K562 (cell line): ENCODE data around the gene LATS2. TPM values are rescaled to one million over a fixed set of nuclear protein-coding genes. Genes with fewer than 3 reads are reported as not detected.

ENCODE experiments used
- ATAC-seq: fragments of 200-7000 bp; cut with Tn5 transposase; 3 replicates; pipeline ENCODE4 v1.9.1; 2020; ENCODE audit warnings: moderate library complexity
- BruUV-seq: library from RNA; stranded (reverse); fragments of 400-500 nt; replicated peaks from 2 replicates; lab custom pipeline; 2021; lab: Mats Ljungman, UMichigan
- CTCF ChIA-PET: fragments of 300-600 bp; formaldehyde crosslinking; extraction: SDS; loops from one replicate; lab custom pipeline; 2021; ENCODE audit warnings: low intra/inter-chr PET ratio; lab: Yijun Ruan, JAX
- POLR2A ChIA-PET: fragments of 300-600, 350-650 bp; sonication (Branson Sonifier 250); formaldehyde crosslinking; extraction: SDS; loops from one replicate; lab custom pipeline; 2021; ENCODE audit warnings: antibody characterized with exemption, inconsistent platforms; lab: Yijun Ruan, JAX
- DNase-seq, 4 experiments: peaks; one replicate each; pipeline versions ENCODE4 v3.0.0 to v3.0.0-alpha.2; 2011 to 2018; ENCODE audit warnings: low spot score in 3 of 4, mixed read lengths in 3 of 4; ENCODE audit errors: extremely low read depth in 1 of 4
- FAIRE-seq: peaks from 2 replicates; lab custom pipeline; 2011; peaks lifted over from hg19 to GRCh38; lab: Jason Lieb, UNC
- H2AFZ ChIP-seq: 2 replicates; pipeline ENCODE4 v1.6.0; 2011; ENCODE audit warnings: low read depth, low read length, control low read depth, inconsistent platforms
- H3K27ac ChIP-seq: fragments of 200-600 bp; 3 replicates; pipeline ENCODE4 v1.8.0; 2011; ENCODE audit warnings: low read depth, mild to moderate bottlenecking, control low read depth, inconsistent platforms, low read length, moderate library complexity, mixed read lengths; ENCODE audit errors: extremely low read depth
- H3K27me3 ChIP-seq, 2 experiments: fragments of 300-600 bp in 1 of 2; 2 replicates in 1 of 2; 3 replicates in 1 of 2; pipeline versions ENCODE4 v1.6.0 to v1.8.0; 2011; ENCODE audit warnings: inconsistent platforms in 2 of 2, low read length in 2 of 2, mild to moderate bottlenecking in 1 of 2, mixed read lengths in 1 of 2, moderate library complexity in 1 of 2; ENCODE audit not compliant: control insufficient read depth in 2 of 2, insufficient read depth in 2 of 2
- H3K36me3 ChIP-seq: fragments of 300-600 bp; 3 replicates; pipeline ENCODE4 v1.8.0; 2011; ENCODE audit warnings: mild to moderate bottlenecking, low read length, inconsistent platforms; ENCODE audit not compliant: control insufficient read depth, insufficient read depth
- H3K4me1 ChIP-seq, 2 experiments: fragments of 200-600 bp in 1 of 2; replicated peaks in 1 of 2; 2 replicates in 1 of 2; 3 replicates in 1 of 2; pipeline versions ENCODE4 v1.5.1 to v1.8.0; 2011; ENCODE audit warnings: inconsistent platforms in 2 of 2, low read length in 2 of 2, mild to moderate bottlenecking in 1 of 2, mixed read lengths in 1 of 2, moderate library complexity in 1 of 2; ENCODE audit not compliant: control insufficient read depth in 2 of 2, insufficient read depth in 2 of 2
- H3K4me2 ChIP-seq: 2 replicates; pipeline ENCODE4 v1.6.1; 2011; ENCODE audit warnings: low read length, control low read depth, inconsistent platforms, mixed read lengths; ENCODE audit not compliant: insufficient read depth
- H3K4me3 ChIP-seq: fragments of 200-600 bp; sonication (generic), shearing (Covaris generic); 2 replicates; pipeline ENCODE4 v1.5.1; 2016; ENCODE audit warnings: control low read depth, inconsistent platforms
- H3K79me2 ChIP-seq: fragments of 200-600 bp; 3 replicates; pipeline ENCODE4 v1.8.0; 2011; ENCODE audit warnings: low read length, inconsistent platforms; ENCODE audit not compliant: control insufficient read depth, insufficient read depth
- H3K9ac ChIP-seq, 2 experiments: 2 replicates each; pipeline versions ENCODE4 v1.6.0 to v1.6.1; 2011; ENCODE audit warnings: low read depth in 2 of 2, low read length in 2 of 2, control low read depth in 1 of 2, inconsistent platforms in 1 of 2, mild to moderate bottlenecking in 1 of 2, mixed read lengths in 1 of 2; ENCODE audit not compliant: insufficient read depth in 1 of 2
- H3K9me1 ChIP-seq: one replicate; pipeline ENCODE4 v1.6.0; 2011; ENCODE audit warnings: inconsistent platforms, mild to moderate bottlenecking, low read length, moderate library complexity; ENCODE audit not compliant: control insufficient read depth, insufficient read depth
- H3K9me3 ChIP-seq: replicated peaks from 2 replicates; pipeline ENCODE4 v1.5.1; 2011; ENCODE audit warnings: low read depth, low read length, inconsistent platforms; ENCODE audit not compliant: control insufficient read depth, insufficient read depth
- H4K20me1 ChIP-seq: replicated peaks from 2 replicates; pipeline ENCODE4 v1.6.1; 2011; ENCODE audit warnings: low read length, inconsistent platforms, mixed read lengths; ENCODE audit not compliant: control insufficient read depth, insufficient read depth
- DDX20 ChIP-seq: fragments of 450-650 bp; IDR thresholded peaks from 2 replicates; pipeline ENCODE4 v1.6.1; 2016; ENCODE audit warnings: missing genetic modification characterization, low read depth, mild to moderate bottlenecking, missing compliant biosample characterization, moderate library complexity
- GMEB1 ChIP-seq: fragments of 250-450 bp; sonication (Bioruptor Pico); IDR thresholded peaks from 2 replicates; pipeline ENCODE4 v1.4.0; 2020; ENCODE audit warnings: mild to moderate bottlenecking
- ILK ChIP-seq: fragments of 450-650 bp; IDR thresholded peaks from 2 replicates; pipeline ENCODE4 v1.6.1; 2016; ENCODE audit warnings: missing genetic modification characterization, low read depth, mild to moderate bottlenecking, missing compliant biosample characterization, moderate library complexity, borderline replicate concordance
- JUN ChIP-seq, 2 experiments: sonication (generic) in 1 of 2; formaldehyde crosslinking in 1 of 2; IDR thresholded peaks; 2 replicates each; pipeline versions ENCODE4 v1.6.1 to v1.8.0; 2012 to 2022; ENCODE audit warnings: borderline replicate concordance in 2 of 2, mild to moderate bottlenecking in 2 of 2, improper control_type of control experiment in 1 of 2, low read depth in 1 of 2, low read length in 1 of 2, missing genetic modification reagents in 1 of 2
- REST ChIP-seq, 2 experiments: fragments of 450-650 bp; formaldehyde crosslinking in 1 of 2; IDR thresholded peaks; 2 replicates each; pipeline versions ENCODE4 v1.4.0 to v1.6.1; 2014 to 2020; ENCODE audit warnings: mild to moderate bottlenecking in 2 of 2, borderline replicate concordance in 1 of 2, low read depth in 1 of 2
- SP1 ChIP-seq: sonication (generic); formaldehyde crosslinking; IDR thresholded peaks from 2 replicates; pipeline ENCODE4 v1.8.1; 2022; ENCODE audit warnings: mild to moderate bottlenecking, missing genetic modification reagents
- WGBS: fragments of 100-300 bp; shearing (Covaris generic); methylation state at CpG from one replicate; pipeline ENCODE4 v1.1.6; 2016; ENCODE audit warnings: low coverage, mixed read lengths; ENCODE audit not compliant: insufficient coverage; ENCODE audit errors: missing lambda C conversion rate; 5-methylcytosine and 5-hydroxymethylcytosine counted together
- in situ Hi-C: fragments of 300-500 bp; cut with MboI; formaldehyde crosslinking; loops from 4 replicates; pipeline ENCODE4 v1.15.0; 2018; ENCODE audit warnings: inconsistent platforms, mixed read lengths
- intact Hi-C: fragments of 100-400 bp; cut with micrococcal nuclease; formaldehyde crosslinking; loops from 2 replicates; pipeline ENCODE4 v1.14.2; 2022
- polyA plus RNA-seq, 8 experiments: library from polyadenylated mRNA; depleted of rRNA in 4 of 8; stranded (reverse) in 5 of 8; unstranded in 3 of 8; fragments of >200 nt; fragmentation: Nextera tagmentation in 2 of 8; fragmentation: Illumina TruSeq in 1 of 8; extraction: Ambion mirVana in 2 of 8; extraction: Trizol in 1 of 8; gene quantifications; 2 replicates each; pipeline versions ENCODE4 v1.2.1 to v1.2.3, GENCODE V29; 2011 to 2014; ENCODE audit warnings: inconsistent platforms in 1 of 8, missing spikeins in 1 of 8
- total RNA-seq, 7 experiments: library from RNA; depleted of rRNA in 6 of 7; stranded (reverse); fragments of >200 nt in 6 of 7; fragmentation: Illumina TruSeq in 2 of 7; extraction: Trizol in 2 of 7; gene quantifications; 2 replicates each; pipeline versions ENCODE4 v1.2.1 to v1.2.3, GENCODE V29; 2011 to 2021; ENCODE audit warnings: low replicate concordance in 1 of 7
- TF ChIP-seq, protein P1 (sequence below): fragments of 250-450 bp; sonication (Bioruptor Pico); IDR thresholded peaks from 2 replicates; pipeline ENCODE4 v1.8.0; 2021; ENCODE audit warnings: mild to moderate bottlenecking, moderate library complexity

LATS2 gene
- total and polyA plus RNA-seq, 9 of the 15 experiments (the other 6 are each of a cell fraction or from before 2014, with no cell fraction given) = 0.18 to 3.7 (median 0.76) TPM

DNA sequence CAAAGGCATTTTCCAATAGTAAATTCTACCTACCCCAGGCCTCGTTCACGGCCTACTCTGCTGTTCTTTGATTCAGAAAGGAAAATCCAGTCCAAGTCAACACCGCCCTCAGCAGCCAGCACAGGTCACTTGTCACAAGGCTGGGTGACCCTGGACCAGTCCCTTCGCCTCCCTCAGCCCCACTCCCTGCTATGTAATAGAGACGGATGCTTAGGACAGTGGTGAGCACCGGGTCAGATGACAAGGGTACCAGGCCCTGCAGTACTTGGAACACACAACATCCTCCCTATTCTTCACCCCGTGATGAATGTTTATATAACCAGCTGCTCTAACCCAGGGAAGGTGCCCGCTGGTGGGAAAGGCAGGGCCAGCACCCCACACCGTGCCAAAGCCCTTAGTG lies 14.3 kb downstream of the LATS2 start (continued):
- TF ChIP-seq GMEB1 (CRISPR knock-in tag) (no peak), ILK (tag) (no peak)

GRCh38 chr13:21046203-21046602 lies 15.2 kb downstream of the LATS2 start:
- Histone ChIP-seq H3K27ac (no peak overlapping the region), H4K20me1 (no peaks in the 10 kb centered on the region), H3K27me3 (no peaks in the 10 kb centered on the region), H3K9me1 (no peaks in the 10 kb centered on the region), H3K4me2 (no peak overlapping the region), H3K4me3 (no peak overlapping the region), H3K9ac (no peak overlapping the region), H3K4me1 (no peaks in the 10 kb centered on the region; a peak in 1 of 5 replicates), H3K9me3 (no peaks in the 10 kb centered on the region), H3K36me3 (no peaks in the 10 kb centered on the region; the same call in 2 of the 3 replicates), H3K79me2 (no peaks in the 10 kb centered on the region), H2AFZ (no peak overlapping the region)
- DNase-seq (no peak), FAIRE-seq (no peak), ATAC-seq (no peak)
- ChIA-PET POLR2A (interaction anchor here (1.2 kb wide), 1 partner anchor 9 kb away, joined by 6 read pairs; no protein-coding TSS in a partner anchor), CTCF (no interaction called here)
- in situ Hi-C loops (no loop called here), intact Hi-C loops (no loop called here)
- no TSS peak for BruUV-seq
- 48% methylated on average over 6 of the region's 7 CpGs for WGBS
- no peak for TF ChIP-seq REST (IDR thresholded peaks at IDR 0.05; ENCODE audit: borderline replicate concordance)
- TF ChIP-seq REST (CRISPR knock-in tag; IDR thresholded peaks at IDR 0.05; ENCODE audit: low read depth) = no peak
- TF ChIP-seq SP1 = no peak
- TF ChIP-seq JUN (IDR thresholded peaks at IDR 0.05; ENCODE audit: borderline replicate concordance, low read depth, low read length) = no peak
- no peak for TF ChIP-seq JUN (CRISPR knock-in tag; IDR thresholded peaks at IDR 0.05; ENCODE audit: borderline replicate concordance)
- TF ChIP-seq DDX20 = no peak
- TF ChIP-seq, protein P1, sequence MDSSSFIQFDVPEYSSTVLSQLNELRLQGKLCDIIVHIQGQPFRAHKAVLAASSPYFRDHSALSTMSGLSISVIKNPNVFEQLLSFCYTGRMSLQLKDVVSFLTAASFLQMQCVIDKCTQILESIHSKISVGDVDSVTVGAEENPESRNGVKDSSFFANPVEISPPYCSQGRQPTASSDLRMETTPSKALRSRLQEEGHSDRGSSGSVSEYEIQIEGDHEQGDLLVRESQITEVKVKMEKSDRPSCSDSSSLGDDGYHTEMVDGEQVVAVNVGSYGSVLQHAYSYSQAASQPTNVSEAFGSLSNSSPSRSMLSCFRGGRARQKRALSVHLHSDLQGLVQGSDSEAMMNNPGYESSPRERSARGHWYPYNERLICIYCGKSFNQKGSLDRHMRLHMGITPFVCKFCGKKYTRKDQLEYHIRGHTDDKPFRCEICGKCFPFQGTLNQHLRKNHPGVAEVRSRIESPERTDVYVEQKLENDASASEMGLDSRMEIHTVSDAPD (CRISPR knock-in tag) = no peak
